ENCODE results near the gene TACC2.
"Not testable (repeated sequence)": the region's sequence is repeated elsewhere in the genome, so short reads cannot be mapped to it uniquely, and the experiment has no call there.

Gene TACC2

DNA sequence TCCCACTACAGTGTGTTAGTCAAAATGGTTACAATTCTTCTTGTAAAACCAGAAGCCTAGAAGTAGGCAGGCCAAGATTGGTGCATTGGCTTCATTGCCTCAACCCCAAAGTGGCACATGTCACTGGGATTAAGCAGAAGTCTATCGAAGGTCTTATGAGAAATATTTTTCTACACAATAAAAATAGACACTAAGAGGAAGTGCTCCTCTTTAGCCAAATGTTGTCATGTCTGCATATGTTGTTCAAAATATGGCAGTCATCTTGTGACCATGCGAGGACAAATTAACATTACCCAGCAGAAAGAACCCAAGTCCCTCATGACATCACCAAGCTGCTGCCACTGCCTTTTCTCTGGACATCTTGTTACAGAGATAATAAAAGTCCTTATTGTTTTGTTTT, 7.6 kb upstream of the TACC2 start:
- DNase-seq = no peak

- no peak for DNase-seq
These were observed 5.1 kb upstream of the TACC2 start for GRCh38 chr10:121983852-121984251.

DNA sequence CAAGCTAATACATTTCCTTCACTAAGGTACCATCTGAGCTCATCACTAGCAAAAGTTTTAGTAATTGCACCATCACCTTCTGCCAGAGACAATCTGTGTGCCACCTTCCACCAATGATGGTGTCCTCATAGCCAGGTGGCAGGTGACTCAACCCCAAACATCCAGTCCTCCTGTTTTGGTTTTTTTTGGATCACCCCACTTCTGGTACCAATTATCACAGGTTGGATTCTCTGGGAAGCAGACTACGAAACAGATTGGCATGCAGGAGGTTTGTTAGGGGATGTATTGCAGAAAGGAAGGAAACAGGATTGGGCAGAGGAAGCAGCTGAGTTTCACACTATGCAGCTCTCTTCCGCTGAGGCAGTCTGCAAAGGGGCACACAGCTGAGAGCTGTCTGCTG, 4.5 kb upstream of the TACC2 start:
- no peak for DNase-seq

GRCh38 chr10:121990015-121990677, 1.2 kb downstream of the TACC2 start:
- no peak for DNase-seq

GRCh38 chr10:121991727-121992126, 2.8 kb downstream of the TACC2 start:
- DNase-seq = not testable (repeated sequence)

DNA sequence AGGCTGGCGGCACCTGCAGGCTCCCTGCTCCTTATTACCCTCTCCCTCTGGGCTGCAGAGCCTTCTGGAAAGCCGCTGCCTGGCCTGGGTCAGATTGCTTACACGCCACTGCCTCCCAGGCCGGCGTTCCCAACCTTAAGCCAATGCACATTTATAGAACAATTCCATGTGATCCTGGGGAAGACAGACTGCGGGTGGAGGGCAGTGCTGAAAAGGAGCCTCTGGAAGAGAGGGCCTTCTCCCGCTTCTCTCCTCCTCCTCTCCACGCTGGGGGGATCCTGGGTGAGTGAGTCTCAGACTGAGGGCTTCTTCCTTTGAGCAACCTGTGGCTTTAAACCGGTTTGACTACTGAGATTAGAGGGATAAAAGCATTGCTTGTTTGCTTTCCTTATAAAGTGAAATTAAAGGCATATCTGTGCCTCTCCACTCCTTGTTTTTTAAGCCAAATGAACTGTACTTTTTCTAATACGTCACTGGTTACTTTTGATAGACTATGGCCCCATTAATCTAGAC, 5.5 kb downstream of the TACC2 start:
- no peak for DNase-seq

- no peak for DNase-seq
These were observed 9.5 kb downstream of the TACC2 start for GRCh38 chr10:121998462-121998861.

DNA sequence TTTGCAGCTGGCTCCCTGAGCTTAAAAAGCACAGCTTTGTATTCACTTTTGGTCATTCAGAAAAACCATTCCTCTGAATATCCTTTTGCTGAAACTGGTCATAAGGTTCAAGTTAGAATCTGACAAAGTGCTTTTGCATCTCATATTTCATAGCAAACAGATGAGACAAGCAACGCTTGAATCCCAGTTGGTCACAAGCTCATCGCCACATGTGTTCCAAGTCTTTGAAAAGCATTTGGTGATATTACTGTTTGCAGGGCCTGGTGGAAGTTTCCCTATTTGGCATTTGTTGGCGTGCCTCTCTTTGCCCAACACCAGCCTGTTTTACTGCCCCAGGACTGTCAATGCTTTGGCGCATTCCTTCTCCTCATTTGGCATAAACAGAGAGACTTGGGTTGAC, 10.3 kb downstream of the TACC2 start:
- DNase-seq = no peak

GRCh38 chr10:122001698-122002097, 12.7 kb downstream of the TACC2 start:
- DNase-seq = no peak

DNA sequence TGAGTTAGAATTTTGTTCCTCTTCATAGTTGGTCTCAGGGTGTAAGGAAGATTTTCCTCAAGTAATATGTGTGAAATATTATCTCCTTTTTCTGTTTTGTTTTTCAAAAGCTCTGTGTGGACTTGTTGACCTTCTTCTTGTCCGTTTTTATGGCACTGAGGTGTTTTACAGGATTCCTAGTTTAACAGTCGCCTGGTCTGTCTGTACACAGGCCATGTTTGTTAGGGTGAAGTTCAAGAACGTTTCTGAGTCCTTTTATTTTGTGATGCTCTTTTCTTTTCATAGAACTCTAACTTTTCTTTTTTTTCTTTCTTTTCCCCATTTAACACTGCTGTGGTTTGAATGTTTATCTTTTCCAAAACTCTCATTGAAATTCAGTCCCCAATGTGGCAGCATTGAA, 18.5 kb downstream of the TACC2 start:
- no peak for DNase-seq

GRCh38 chr10:122010405-122011050, 21.6 kb downstream of the TACC2 start:
- DNase-seq = no peak

- no peak for DNase-seq
These were observed 23.8 kb downstream of the TACC2 start for GRCh38 chr10:122012731-122013130.

DNA sequence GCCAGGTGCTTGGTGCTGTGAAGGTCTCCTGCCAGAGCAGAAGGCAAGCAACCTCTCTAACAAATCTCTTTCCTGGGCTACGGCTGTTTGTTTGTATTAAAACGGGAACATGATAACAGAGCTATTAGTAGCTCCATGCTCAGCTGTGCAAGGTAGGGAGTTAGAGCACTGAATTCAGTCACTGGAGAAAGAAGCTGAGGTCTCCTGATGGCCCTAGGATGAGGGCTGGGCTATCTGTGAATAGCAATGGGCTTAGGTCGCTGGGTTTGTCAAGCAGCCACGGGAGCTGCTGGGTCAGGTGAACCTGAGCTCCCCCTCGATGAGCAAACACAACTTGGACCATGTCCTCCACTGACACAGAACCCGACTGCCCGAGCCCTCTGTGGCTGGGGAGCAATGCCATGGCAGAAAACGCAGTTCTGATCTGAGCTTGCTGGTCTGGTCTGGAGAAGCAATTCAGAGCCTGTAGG, 24.4 kb downstream of the TACC2 start:
- no peak for DNase-seq

DNA sequence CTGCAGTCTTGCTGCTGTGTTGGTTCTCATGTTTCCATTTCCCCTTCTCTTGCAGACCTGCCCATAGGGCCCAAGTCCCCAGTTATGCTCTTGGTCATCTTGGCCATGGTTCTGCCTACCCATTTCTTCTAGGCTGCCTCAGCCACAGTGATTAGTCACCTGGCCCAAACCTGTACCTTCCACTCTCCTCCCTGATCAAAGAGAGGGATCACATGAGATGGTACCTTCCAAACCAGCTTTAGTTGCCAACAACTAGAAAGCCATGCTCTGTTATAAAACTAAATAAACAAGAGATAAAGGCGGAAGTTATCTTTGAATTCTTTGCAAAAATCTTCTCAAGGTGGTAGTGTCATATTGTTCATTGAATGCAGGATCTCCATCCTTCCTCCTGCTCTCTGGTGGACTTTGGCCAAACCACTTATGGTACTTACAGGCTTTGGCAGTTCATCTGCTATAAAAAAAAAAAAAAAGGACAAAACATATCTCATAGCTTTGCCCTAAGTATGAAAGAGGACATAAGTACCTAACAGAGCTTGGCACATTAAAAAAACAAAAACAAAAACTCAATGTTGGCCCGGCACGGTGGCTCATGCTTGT, 25.8 kb downstream of the TACC2 start:
- no peak for DNase-seq

GRCh38 chr10:122017926-122018325, 29.0 kb downstream of the TACC2 start:
- DNase-seq = not testable (repeated sequence)

- DNase-seq = no peak
These were observed 29.5 kb downstream of the TACC2 start for GRCh38 chr10:122018491-122018890.

DNA sequence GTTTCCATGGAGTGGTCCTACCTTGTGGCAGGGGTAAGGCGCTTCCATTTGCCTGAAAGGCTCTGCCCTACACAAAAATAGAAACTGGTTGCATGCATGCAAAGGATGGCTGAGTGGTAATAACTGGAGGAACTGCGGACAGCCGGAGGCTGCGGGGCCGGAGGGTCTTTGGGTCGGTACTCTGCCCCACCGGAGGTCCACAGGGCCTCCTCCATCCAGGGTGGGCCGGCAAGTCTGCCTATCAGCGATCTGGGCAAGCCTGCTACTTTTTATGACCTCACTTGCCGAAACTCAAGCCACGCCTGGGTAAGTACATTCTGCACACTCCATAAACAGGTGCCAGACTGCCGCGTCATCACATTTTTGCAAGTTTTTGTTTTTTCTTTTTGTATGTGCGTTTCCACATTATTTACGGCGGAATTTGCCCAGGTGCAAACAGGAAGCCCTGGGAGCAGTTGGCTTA, 30.0 kb downstream of the TACC2 start:
- DNase-seq = peak; percentile 46

- peak; percentile 91 for DNase-seq
These were observed 30.5 kb downstream of the TACC2 start for GRCh38 chr10:122019414-122019975.

DNA sequence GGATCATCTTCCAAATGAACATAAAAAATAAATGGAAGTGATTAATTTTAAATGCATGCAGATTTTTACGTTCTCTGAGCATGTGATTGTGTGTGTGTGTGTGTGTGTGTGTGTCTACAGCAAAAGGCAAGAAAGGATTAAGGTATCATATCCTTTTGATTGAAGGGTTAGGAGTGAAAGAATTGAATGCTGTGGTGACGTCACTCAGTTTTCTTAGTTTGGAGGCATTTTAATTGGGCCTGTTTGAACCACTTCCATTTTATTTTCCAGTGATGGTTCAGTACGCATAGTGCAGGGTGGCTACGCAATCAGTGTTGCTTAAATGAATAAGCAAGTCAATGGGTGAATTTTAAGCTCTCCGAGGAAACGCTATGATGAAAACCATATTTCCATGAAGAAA, 31.3 kb downstream of the TACC2 start:
- peak; percentile 8 for DNase-seq

- DNase-seq = no peak
These were observed 32.4 kb downstream of the TACC2 start for GRCh38 chr10:122021379-122021778.

DNA sequence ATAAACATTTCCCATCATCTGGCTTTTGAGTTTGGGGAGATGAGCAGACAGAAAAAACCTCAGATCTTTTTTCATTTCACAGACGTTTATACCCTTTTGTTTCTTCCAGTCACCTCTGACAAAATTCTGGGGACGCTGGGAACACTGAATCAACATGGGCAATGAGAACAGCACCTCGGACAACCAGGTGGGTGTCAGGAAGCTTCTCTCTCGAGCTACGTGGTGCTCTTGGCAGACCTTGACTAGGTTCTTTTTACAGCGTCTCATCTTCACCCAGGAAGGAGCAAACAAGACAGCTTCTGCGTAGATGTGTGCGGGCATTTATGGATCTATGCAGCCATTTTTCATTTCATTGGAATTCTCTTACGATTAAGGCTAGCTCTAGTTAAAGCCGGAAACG, 32.9 kb downstream of the TACC2 start:
- DNase-seq = no peak

DNA sequence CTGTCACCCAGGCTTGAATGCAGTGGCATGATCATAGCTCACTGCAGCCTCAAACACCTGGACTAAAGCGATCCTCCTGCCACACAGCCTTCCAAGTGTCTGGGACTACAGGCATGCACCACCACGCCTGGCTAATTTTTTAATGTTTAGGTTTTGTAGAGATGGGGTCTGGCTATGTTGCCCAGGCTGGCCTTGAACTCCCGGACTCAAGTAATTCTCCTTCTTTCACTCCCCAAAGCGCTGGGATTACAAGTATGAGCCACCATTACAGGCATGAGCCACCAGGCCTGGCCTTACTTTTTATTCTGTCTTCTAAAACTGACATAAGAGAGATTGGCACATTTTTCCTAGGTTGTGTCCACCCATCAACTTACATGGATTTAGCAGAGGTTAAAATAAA, 33.3 kb downstream of the TACC2 start:
- DNase-seq = no peak

DNA sequence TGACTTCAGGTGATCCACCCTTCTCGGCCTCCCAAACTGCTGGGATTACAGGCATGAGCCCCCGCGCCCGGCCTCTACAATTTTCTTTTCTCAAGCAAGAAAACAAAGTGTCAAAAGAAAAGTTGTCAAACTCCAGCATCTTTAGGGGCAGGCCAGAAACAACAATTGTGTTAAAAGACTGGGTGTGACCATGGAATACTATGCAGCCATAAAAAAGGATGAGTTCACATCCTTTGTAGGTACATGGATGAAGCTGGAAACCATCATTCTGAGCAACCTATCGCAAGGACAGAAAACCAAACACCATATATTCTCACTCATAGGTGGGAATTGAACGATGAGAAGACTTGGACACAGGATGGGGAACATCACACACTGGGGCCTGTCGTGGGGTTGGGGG, 34.3 kb downstream of the TACC2 start:
- not testable (repeated sequence) for DNase-seq
